Muscle layer of duodenum (tissue), 2 donors: ENCODE results near the gene OPN4.
A peak's percentile ranks its signal among the peaks of the same experiment; 100 is the strongest.

Experiments
- H3K27ac ChIP-seq: one replicate; pipeline ENCODE4 v1.7.0; 2013; ENCODE audit warnings: mild to moderate bottlenecking, low read length
- H3K27me3 ChIP-seq: one replicate; pipeline ENCODE4 v1.7.0; 2013; ENCODE audit warnings: low read depth, mild to moderate bottlenecking, control low read depth, low read length
- H3K36me3 ChIP-seq, 2 donors: one replicate each; pipeline ENCODE4 v1.7.0; 2013; ENCODE audit warnings: low read length in 2 of 2, control low read depth in 1 of 2, mild to moderate bottlenecking in 1 of 2; ENCODE audit not compliant: insufficient read depth in 2 of 2, control insufficient read depth in 1 of 2
- H3K4me1 ChIP-seq, 2 donors: one replicate each; pipeline ENCODE4 v1.7.0; 2013; ENCODE audit warnings: low read length in 2 of 2, mild to moderate bottlenecking in 2 of 2, control low read depth in 1 of 2, moderate library complexity in 1 of 2; ENCODE audit not compliant: insufficient read depth in 2 of 2, control insufficient read depth in 1 of 2
- H3K4me3 ChIP-seq, 2 donors: one replicate each; pipeline ENCODE4 v1.7.0; 2013; ENCODE audit warnings: low read length in 2 of 2, low read depth in 1 of 2, mild to moderate bottlenecking in 1 of 2
- H3K9me3 ChIP-seq, 2 donors: one replicate each; pipeline ENCODE4 v1.7.0; 2013; ENCODE audit warnings: low read length in 2 of 2, control low read depth in 1 of 2, mild to moderate bottlenecking in 1 of 2; ENCODE audit not compliant: control insufficient read depth in 1 of 2
- donor health status: healthy.

OPN4 gene

DNA sequence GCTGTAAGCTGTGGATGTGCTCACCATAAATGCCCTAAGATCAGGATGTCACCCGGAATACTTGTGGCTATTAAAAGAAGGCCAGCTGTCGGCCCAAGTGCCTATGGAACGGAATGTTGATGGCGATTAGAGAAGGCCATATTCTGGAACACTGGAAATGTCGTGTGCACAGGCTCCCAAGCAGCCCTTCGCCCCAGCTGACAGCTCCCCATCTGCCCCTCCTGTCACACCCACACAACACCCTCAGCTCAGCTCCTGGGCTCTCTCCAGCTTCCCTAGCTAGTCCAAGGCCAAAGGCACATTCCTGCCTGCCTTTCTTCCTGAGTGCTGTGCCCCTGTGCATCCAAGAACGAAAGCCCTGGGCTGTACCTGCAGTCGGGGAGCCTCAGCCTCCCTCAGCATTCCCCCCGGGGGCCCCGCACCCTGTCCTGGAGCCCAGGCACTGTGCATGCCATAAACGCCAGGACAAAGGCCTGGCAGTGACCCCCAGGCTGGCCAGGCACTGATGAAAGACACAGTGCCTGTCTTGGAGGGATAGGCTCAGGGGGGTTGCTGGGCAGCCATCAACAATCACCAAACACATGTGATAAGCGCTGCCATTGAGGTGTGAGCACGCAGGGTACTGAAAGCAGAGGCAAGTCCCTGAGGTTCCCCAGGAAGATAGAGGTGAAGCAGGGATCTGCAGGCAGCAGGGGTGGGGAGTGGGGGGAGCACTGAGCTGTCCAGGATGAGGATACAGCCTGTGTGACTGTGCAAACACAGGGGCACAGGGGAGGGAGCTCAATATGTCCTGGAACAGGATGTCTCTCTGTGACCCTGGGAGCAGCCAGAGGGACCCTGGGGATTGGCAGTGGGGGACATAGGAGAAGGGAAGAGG lies 10.2 kb downstream of the OPN4 start:
- H3K27ac ChIP-seq = no peak overlapping the region
- H3K4me1 ChIP-seq = peaks cover 0 to 11% of the 10 kb centered on the region in 2 donors
- no peaks in the 10 kb centered on the region for H3K36me3 ChIP-seq
- no peaks in the 10 kb centered on the region for H3K27me3 ChIP-seq
- H3K9me3 ChIP-seq = no peaks in the 10 kb centered on the region
- H3K4me3 ChIP-seq = no peak overlapping the region

DNA sequence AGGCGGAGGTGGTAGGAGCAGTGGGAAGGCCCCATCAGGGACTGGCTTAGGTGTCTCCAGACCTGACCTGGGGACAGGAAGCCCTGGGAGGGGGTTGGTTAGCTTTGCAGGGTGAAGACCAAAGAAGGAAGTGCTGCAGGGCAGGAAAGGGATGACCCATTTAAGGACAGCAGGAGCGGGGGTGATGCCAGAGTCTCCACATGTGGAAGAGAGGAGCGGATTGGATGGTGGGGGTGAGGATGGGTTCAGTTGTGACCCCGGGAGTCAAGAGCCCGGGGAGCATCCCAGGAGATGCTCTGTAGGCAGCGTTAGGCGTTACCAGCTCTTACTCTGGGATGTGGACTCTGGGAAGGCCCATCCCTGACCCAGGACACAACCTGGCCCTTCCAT lies 10.9 kb downstream of the OPN4 start:
- no peak overlapping the region for H3K4me3 ChIP-seq
- H3K27ac ChIP-seq = no peak overlapping the region
- H3K4me1 ChIP-seq = peaks cover 0 to 11% of the 10 kb centered on the region in 2 donors

GRCh38 chr10:86665868-86666267 lies 11.5 kb downstream of the OPN4 start:
- Histone ChIP-seq H3K27me3 (no peaks in the 10 kb centered on the region), H3K27ac (no peak overlapping the region), H3K4me1 (peaks cover 0 to 11% of the 10 kb centered on the region in 2 donors), H3K36me3 (no peaks in the 10 kb centered on the region), H3K4me3 (no peak overlapping the region), H3K9me3 (no peaks in the 10 kb centered on the region)

More for the DNA sequence above, 10.9 kb downstream of the OPN4 start:
- H3K27me3 ChIP-seq = no peaks in the 10 kb centered on the region
- no peaks in the 10 kb centered on the region for H3K9me3 ChIP-seq
- H3K36me3 ChIP-seq = no peaks in the 10 kb centered on the region

DNA sequence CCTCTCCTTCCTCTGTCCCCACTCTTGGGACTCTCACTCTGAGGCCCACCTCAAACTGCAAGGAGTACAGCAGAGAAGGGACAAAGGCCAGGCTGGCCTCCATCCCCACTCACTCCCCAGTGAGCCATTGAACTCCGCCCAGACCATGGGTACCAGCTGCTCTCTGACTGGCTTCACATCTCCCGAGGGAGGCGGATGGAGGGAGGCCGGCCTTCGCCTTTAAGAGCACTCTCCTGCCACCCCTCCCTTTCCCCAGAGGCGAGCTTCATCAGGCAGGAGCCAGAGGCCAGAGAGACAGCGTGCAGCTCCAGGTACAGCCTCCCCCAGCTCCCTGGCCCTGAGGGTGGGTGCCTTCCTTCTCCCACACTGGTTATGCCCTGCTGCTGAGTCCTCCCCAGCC lies 12.2 kb downstream of the OPN4 start:
- Histone ChIP-seq H3K27ac (no peak overlapping the region), H3K27me3 (no peaks in the 10 kb centered on the region), H3K4me3 (no peak overlapping the region), H3K9me3 (no peaks in the 10 kb centered on the region), H3K4me1 (peaks cover 0 to 16% of the 10 kb centered on the region in 2 donors), H3K36me3 (no peaks in the 10 kb centered on the region)

DNA sequence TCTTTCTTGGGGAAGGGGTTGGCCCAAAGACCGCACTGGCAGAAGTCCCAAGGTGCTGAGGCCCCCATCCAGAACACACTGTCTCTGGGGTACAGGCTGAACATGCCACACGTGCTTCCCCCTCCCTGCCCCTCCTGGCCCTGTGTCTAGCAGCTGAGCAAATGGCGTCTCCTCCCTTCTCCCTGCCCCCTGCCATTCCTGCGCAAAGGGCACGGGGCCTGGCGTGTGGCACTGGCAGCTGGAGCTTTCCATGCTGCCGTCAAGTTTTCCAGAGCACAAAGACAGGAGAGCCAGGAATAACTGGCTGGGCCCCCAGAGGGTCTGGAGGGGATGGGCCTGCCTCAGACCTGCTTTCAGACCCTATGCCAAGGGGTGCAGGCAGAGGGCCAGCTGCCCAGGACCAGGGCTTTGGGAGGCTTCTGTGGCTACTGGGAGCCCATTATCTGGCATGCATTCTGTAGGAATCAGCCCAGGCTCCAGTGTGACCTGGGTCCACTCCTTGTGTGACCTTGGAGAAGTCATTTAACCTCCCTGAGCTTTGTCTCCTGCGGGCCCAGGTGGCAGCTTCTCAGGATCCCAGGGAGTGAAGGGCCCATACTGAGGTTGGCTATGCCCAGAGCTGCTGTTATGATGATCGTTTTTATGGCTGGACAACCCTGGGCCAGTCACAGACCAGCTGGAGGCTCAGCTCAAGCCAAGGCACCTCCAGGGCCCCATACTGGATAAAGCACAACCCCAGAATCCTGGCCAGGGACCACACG lies 13.3 kb downstream of the OPN4 start:
- Histone ChIP-seq H3K27me3 (no peaks in the 10 kb centered on the region), H3K4me1 (peaks cover 0 to 18% of the 10 kb centered on the region in 2 donors), H3K36me3 (no peaks in the 10 kb centered on the region), H3K27ac (peak overlapping the region; percentile 79), H3K4me3 (peak overlapping the region in 1 of 2 donors; percentile 60), H3K9me3 (no peaks in the 10 kb centered on the region)

DNA sequence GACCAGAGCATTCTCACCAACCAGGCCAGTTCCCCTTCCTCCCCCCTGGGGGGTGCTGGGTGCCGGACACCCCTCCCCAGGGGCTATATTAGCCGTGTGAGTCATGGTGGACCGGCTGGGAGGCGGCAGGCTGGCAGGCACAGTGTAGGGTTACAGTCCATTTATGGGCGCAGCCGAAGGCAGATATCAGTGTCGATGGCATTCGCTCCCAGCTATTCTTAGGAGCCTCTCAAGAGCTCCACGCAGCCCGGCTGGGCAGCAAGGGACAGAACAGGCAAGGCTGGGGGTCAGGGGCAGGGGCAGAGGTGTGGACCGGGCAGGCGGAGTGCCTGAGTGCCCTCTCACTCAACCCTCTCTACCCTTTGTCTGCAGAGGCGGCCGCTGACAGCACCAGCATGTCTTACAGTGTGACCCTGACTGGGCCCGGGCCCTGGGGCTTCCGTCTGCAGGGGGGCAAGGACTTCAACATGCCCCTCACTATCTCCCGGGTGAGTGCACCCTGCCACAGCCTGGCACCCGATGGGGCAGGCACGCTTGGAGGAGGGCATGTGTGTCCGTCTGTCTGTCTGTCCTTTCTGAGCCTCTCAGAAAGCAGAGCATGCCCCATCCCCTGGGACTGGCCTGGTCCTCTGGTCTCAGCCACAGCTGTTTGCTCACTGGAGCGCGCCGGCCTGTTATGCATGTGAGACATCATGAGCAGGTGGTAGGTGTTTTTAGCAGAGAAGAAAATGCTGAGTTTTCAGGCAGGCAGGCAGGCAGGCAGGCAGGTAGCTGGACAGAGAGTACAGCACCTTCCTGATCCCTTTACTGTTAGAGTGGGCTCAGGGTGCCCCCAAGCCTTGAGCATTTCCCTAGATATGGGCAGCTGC lies 14.2 kb downstream of the OPN4 start, which contains the start of gene LDB3:
Gene LDB3, plus strand, starts transcription at position 215 of the 869 bp plus-strand sequence. Its CDS starts 181 bp downstream, at position 396.
- Histone ChIP-seq H3K4me3 (peak within 1 kb of the TSS; percentile 48 to 60), H3K27me3 (no peaks in the 10 kb centered on the region), H3K27ac (peak within 1 kb of the TSS; percentile 79), H3K4me1 (peaks cover 8 to 28% of the 10 kb centered on the region in 2 donors), H3K9me3 (no peaks in the 10 kb centered on the region), H3K36me3 (no peaks in the 10 kb centered on the region)

DNA sequence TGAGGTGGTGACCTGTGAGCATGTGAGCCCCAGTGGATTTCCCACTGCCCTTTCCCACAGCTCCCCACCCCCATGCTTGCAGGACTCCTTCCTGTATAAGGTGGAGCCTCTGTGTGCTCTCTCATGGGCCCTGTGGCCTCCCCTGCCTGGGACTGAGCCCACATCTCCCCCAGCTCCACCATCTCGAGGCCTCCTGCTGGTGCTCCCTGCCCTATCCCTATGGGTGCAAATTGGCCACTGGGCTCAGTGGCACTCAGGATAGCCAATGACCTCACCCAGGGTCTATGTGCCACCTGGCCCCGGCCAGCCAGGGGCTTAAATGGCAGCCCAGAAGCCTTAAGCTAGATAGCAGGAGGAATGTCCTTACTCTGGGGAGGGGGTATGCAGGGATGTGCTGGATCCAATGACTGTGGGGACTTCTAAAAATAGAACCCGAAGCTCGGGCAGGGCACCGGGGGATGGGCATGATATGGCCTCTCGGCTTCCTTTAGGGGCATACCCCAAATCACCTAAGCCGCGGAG lies 16.0 kb downstream of the OPN4 start:
- Histone ChIP-seq H3K9me3 (no peaks in the 10 kb centered on the region), H3K36me3 (no peaks in the 10 kb centered on the region), H3K4me3 (peak overlapping the region; percentile 48 to 60), H3K4me1 (peaks cover 8 to 34% of the 10 kb centered on the region in 2 donors), H3K27me3 (no peaks in the 10 kb centered on the region), H3K27ac (peak overlapping the region; percentile 74)

- H3K4me3 ChIP-seq = peak overlapping the region; percentile 48 to 60
- H3K27me3 ChIP-seq = no peaks in the 10 kb centered on the region
- no peaks in the 10 kb centered on the region for H3K36me3 ChIP-seq
- no peaks in the 10 kb centered on the region for H3K9me3 ChIP-seq
- H3K4me1 ChIP-seq = peaks cover 8 to 36% of the 10 kb centered on the region in 2 donors
- H3K27ac ChIP-seq = no peak overlapping the region
Observed at GRCh38 chr10:86670876-86671275, 16.5 kb downstream of the OPN4 start.

DNA sequence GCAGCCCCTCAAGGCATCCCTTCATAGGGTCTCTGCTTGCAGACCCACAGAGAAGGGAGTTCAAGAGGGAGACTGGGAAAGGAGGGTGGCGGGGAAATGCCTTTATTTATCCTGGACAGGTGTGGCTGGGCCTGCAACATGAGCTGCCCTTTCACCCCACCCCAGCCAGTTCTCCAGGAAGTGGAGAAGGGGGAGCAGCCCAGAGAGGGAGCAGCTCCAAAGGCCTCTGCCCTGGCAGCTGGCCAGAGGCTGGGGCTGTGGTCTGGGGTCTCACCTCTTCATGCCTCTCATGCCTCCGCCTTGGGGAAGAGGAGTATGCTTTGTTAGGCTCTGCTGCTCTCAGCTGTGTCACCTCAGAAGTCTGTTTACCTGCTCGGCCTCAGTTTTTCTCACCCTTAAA lies 17.1 kb downstream of the OPN4 start:
- no peaks in the 10 kb centered on the region for H3K36me3 ChIP-seq
- no peak overlapping the region for H3K27ac ChIP-seq
- peaks cover 8 to 36% of the 10 kb centered on the region in 2 donors for H3K4me1 ChIP-seq
- H3K4me3 ChIP-seq = peak overlapping the region; percentile 48 to 60
- no peaks in the 10 kb centered on the region for H3K27me3 ChIP-seq
- no peaks in the 10 kb centered on the region for H3K9me3 ChIP-seq

DNA sequence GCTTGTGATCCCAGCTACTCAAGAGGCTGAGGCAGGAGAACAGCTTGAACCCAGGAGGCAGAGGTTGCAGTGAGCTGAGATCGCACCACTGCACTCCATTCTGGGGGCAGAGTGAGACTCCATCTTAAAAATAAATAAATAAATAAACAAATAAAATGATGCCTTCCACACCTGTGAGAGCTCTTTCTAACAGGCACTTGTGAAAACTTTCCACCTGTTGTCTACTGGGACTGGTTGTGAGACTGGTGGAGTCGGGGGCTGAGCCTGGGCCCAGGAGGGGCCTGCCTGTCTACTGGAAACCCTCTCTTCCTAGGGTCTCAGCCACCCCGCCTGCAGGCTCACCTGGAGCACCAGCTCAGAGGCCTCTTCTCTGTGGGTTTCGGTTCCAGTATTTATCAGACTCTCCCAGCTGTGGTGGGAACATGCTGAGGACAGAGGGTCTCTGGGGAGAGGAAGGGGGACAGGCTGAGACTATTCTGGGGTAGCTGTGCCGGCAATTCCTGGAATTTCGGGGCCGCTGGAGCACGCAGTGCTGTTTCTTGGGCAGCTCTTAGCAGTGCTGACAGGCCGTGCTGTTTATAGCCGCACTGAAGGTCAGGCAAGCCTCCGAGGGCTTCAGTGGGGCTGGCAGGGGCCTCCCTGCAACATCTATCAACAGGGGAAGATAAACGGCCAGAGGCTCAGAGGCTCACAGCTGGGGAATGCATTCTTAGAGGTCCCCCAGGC lies 17.8 kb downstream of the OPN4 start:
- Histone ChIP-seq H3K4me3 (peak overlapping the region; percentile 15 to 37), H3K9me3 (no peaks in the 10 kb centered on the region), H3K36me3 (no peaks in the 10 kb centered on the region), H3K27ac (no peak overlapping the region), H3K27me3 (no peaks in the 10 kb centered on the region), H3K4me1 (peaks cover 8 to 36% of the 10 kb centered on the region in 2 donors)
